ENCODE results near the gene CH25H. TPM values are rescaled to one million over a fixed set of nuclear protein-coding genes. Genes with fewer than 3 reads are reported as not detected.

CH25H gene
- total RNA-seq, 1 experiment from 2014 or later, result 1.0 TPM

GRCh38 chr10:89242345-89242684, 35.2 kb upstream of the CH25H start:
- H2BK12ac ChIP-seq (ENCODE audit: insufficient read length, low read depth, low read length), result no peak overlapping the region
- H4K5ac ChIP-seq (ENCODE audit: insufficient read length, low read depth, low read length), result no peak overlapping the region
- H2BK120ac ChIP-seq (ENCODE audit: low read depth, low read length, poor library complexity, severe bottlenecking), result no peak overlapping the region
- no peak overlapping the region for H2AK5ac ChIP-seq (ENCODE audit: insufficient read length, low read length)
- H2AFZ ChIP-seq (ENCODE audit: low read length), result no peak overlapping the region
- H3K27me3 ChIP-seq (ENCODE audit: insufficient read depth, low read length), result no peaks in the 10 kb centered on the region
- H3K4ac ChIP-seq (ENCODE audit: low read depth, low read length), result no peak overlapping the region
- H3K9me3 ChIP-seq (ENCODE audit: control insufficient read depth, low read depth, low read length), result no peaks in the 10 kb centered on the region
- peaks cover 39 to 45% of the 10 kb centered on the region in 2 experiments for H3K4me1 Mint-ChIP-seq
- no peak for TF ChIP-seq CTCF (conservative IDR thresholded peaks at IDR 0.05)
- H3K9ac ChIP-seq (ENCODE audit: extremely low read depth, insufficient read length, low read length), result no peak overlapping the region
- no peak for DNase-seq
- H4K20me1 ChIP-seq (ENCODE audit: control insufficient read depth, insufficient read depth, insufficient read length), result no peaks in the 10 kb centered on the region
- no peak overlapping the region for H2BK20ac ChIP-seq (ENCODE audit: low read depth, low read length, poor library complexity, severe bottlenecking)
- no peak overlapping the region for H3K4me3 Mint-ChIP-seq
- H3K9me3 Mint-ChIP-seq, result no peaks in the 10 kb centered on the region
- H3K4me2 ChIP-seq (ENCODE audit: insufficient read depth, insufficient read length, low read length), result no peak overlapping the region
- no peak overlapping the region for H2BK5ac ChIP-seq (ENCODE audit: insufficient read length, low read length)
- H3K27ac Mint-ChIP-seq, result peak overlapping the region in 1 of 3 experiments; percentile 34; a peak in 1 of 7 replicates
- H3K79me2 ChIP-seq (ENCODE audit: insufficient read depth, low read length), result no peaks in the 10 kb centered on the region
- no peaks in the 10 kb centered on the region for H3K27me3 Mint-ChIP-seq (ENCODE audit: low read depth)
- no peak overlapping the region for H2BK15ac ChIP-seq (ENCODE audit: low read depth, low read length)
- no peak overlapping the region for H3K23ac ChIP-seq (ENCODE audit: insufficient read length, low read depth, low read length)
- peak overlapping the region; percentile 49 for H3K27ac ChIP-seq (ENCODE audit: insufficient read length, low read depth, low read length)
- H4K91ac ChIP-seq (ENCODE audit: insufficient read length, low read depth, low read length), result no peak overlapping the region
- H3K79me1 ChIP-seq (ENCODE audit: insufficient read depth, low read depth, low read length, poor library complexity, severe bottlenecking), result no peaks in the 10 kb centered on the region
- peaks cover 0 to 4% (median 0%) of the 10 kb centered on the region in 3 experiments; a peak in 2 of 7 replicates for H3K36me3 Mint-ChIP-seq (ENCODE audit: insufficient read depth in 1 of 3, low read depth in 3 of 3)
- no peak overlapping the region for H3K56ac ChIP-seq (ENCODE audit: insufficient read length, low read depth, low read length)
- H4K8ac ChIP-seq (replicated peaks; ENCODE audit: insufficient read length, low read depth, low read length), result no peak overlapping the region
- H3T11ph ChIP-seq (ENCODE audit: low read length), result no peak overlapping the region
- no peak overlapping the region for H3K18ac ChIP-seq (ENCODE audit: insufficient read length, low read depth, low read length)
- H3K23me2 ChIP-seq (ENCODE audit: insufficient read length, low read depth, low read length, poor library complexity, severe bottlenecking), result no peaks in the 10 kb centered on the region
- no peak overlapping the region for H3K14ac ChIP-seq (ENCODE audit: insufficient read depth, low read length)
- H3K4me1 ChIP-seq (ENCODE audit: insufficient read depth, low read length), result peaks cover 13% of the 10 kb centered on the region

All from H9 (cell line).